ENCODE measurements around the gene IQSEC1. TPM values are rescaled to one million over a fixed set of nuclear protein-coding genes. Genes with fewer than 3 reads are reported as not detected.
A peak's percentile ranks its signal among the peaks of the same experiment; 100 is the strongest.

The IQSEC1 gene
- total RNA-seq, 1 donor from 2014 or later: 27.1 TPM

GRCh38 chr3:12993517-12994356 is 79.5 kb downstream of the IQSEC1 start:
- H3K27ac ChIP-seq (ENCODE audit: low read depth, low read length): peak overlapping the region; percentile 85
- peak overlapping the region; percentile 84 to 88 (median 88) for H3K9ac ChIP-seq (ENCODE audit: low read depth in 1 of 3, low read length in 3 of 3)
- peaks cover 26 to 45% (median 31%) of the 10 kb centered on the region in 3 donors for H3K4me1 ChIP-seq (ENCODE audit: control insufficient read depth in 3 of 3, insufficient read depth in 3 of 3, low read length in 3 of 3)
- no peaks in the 10 kb centered on the region for H3K9me3 ChIP-seq (ENCODE audit: control insufficient read depth in 3 of 3, low read length in 3 of 3)
- no peaks in the 10 kb centered on the region for H3K36me3 ChIP-seq (ENCODE audit: control insufficient read depth in 3 of 3, insufficient read depth in 3 of 3, low read length in 3 of 3)
- peak overlapping the region; percentile 81 to 95 (median 93) for H3K4me3 ChIP-seq (ENCODE audit: low read length in 3 of 3)
- no peaks in the 10 kb centered on the region for H3K27me3 ChIP-seq (ENCODE audit: control insufficient read depth in 3 of 3, insufficient read depth in 3 of 3, low read length in 3 of 3)

- H3K27ac ChIP-seq (ENCODE audit: low read depth, low read length): peak overlapping the region; percentile 68
- H3K4me1 ChIP-seq (ENCODE audit: control insufficient read depth in 3 of 3, insufficient read depth in 3 of 3, low read length in 3 of 3): peaks cover 30 to 48% (median 35%) of the 10 kb centered on the region in 3 donors
- peak overlapping the region; percentile 65 to 95 (median 76) for H3K4me3 ChIP-seq (ENCODE audit: low read length in 3 of 3)
- H3K9ac ChIP-seq (ENCODE audit: low read depth in 1 of 3, low read length in 3 of 3): peak overlapping the region; percentile 65 to 85 (median 67)
- no peaks in the 10 kb centered on the region for H3K27me3 ChIP-seq (ENCODE audit: control insufficient read depth in 3 of 3, insufficient read depth in 3 of 3, low read length in 3 of 3)
- H3K9me3 ChIP-seq (ENCODE audit: control insufficient read depth in 3 of 3, low read length in 3 of 3): no peaks in the 10 kb centered on the region
- no peaks in the 10 kb centered on the region for H3K36me3 ChIP-seq (ENCODE audit: control insufficient read depth in 3 of 3, insufficient read depth in 3 of 3, low read length in 3 of 3)
Measured at GRCh38 chr3:12992629-12993516, 80.4 kb downstream of the IQSEC1 start.

GRCh38 chr3:12991861-12992281 is 81.4 kb downstream of the IQSEC1 start:
- H3K36me3 ChIP-seq (ENCODE audit: control insufficient read depth in 3 of 3, insufficient read depth in 3 of 3, low read length in 3 of 3): no peaks in the 10 kb centered on the region
- H3K27ac ChIP-seq (ENCODE audit: low read depth, low read length): no peak overlapping the region
- peak overlapping the region in 1 of 3 donors; percentile 40 for H3K9ac ChIP-seq (ENCODE audit: low read depth in 1 of 3, low read length in 3 of 3)
- no peaks in the 10 kb centered on the region for H3K27me3 ChIP-seq (ENCODE audit: control insufficient read depth in 3 of 3, insufficient read depth in 3 of 3, low read length in 3 of 3)
- H3K4me1 ChIP-seq (ENCODE audit: control insufficient read depth in 3 of 3, insufficient read depth in 3 of 3, low read length in 3 of 3): peaks cover 35 to 53% (median 40%) of the 10 kb centered on the region in 3 donors
- no peaks in the 10 kb centered on the region for H3K9me3 ChIP-seq (ENCODE audit: control insufficient read depth in 3 of 3, low read length in 3 of 3)
- no peak overlapping the region for H3K4me3 ChIP-seq (ENCODE audit: low read length in 3 of 3)

- Histone ChIP-seq H3K27ac (ENCODE audit: low read depth, low read length) (no peak overlapping the region), H3K4me1 (ENCODE audit: control insufficient read depth in 3 of 3, insufficient read depth in 3 of 3, low read length in 3 of 3) (peaks cover 35 to 57% (median 44%) of the 10 kb centered on the region in 3 donors), H3K27me3 (ENCODE audit: control insufficient read depth in 3 of 3, insufficient read depth in 3 of 3, low read length in 3 of 3) (no peaks in the 10 kb centered on the region), H3K9ac (ENCODE audit: low read depth in 1 of 3, low read length in 3 of 3) (no peak overlapping the region), H3K9me3 (ENCODE audit: control insufficient read depth in 3 of 3, low read length in 3 of 3) (no peaks in the 10 kb centered on the region), H3K36me3 (ENCODE audit: control insufficient read depth in 3 of 3, insufficient read depth in 3 of 3, low read length in 3 of 3) (no peaks in the 10 kb centered on the region), H3K4me3 (ENCODE audit: low read length in 3 of 3) (no peak overlapping the region)
Measured at GRCh38 chr3:12991481-12991837, 81.8 kb downstream of the IQSEC1 start.

GRCh38 chr3:12990781-12991480 is 82.3 kb downstream of the IQSEC1 start:
- Histone ChIP-seq H3K9me3 (ENCODE audit: control insufficient read depth in 3 of 3, low read length in 3 of 3) (no peaks in the 10 kb centered on the region), H3K9ac (ENCODE audit: low read depth in 1 of 3, low read length in 3 of 3) (no peak overlapping the region), H3K27ac (ENCODE audit: low read depth, low read length) (no peak overlapping the region), H3K27me3 (ENCODE audit: control insufficient read depth in 3 of 3, insufficient read depth in 3 of 3, low read length in 3 of 3) (no peaks in the 10 kb centered on the region), H3K4me1 (ENCODE audit: control insufficient read depth in 3 of 3, insufficient read depth in 3 of 3, low read length in 3 of 3) (peaks cover 35 to 62% (median 44%) of the 10 kb centered on the region in 3 donors), H3K4me3 (ENCODE audit: low read length in 3 of 3) (no peak overlapping the region), H3K36me3 (ENCODE audit: control insufficient read depth in 3 of 3, insufficient read depth in 3 of 3, low read length in 3 of 3) (no peaks in the 10 kb centered on the region)

- H3K27ac ChIP-seq (ENCODE audit: low read depth, low read length): no peak overlapping the region
- no peaks in the 10 kb centered on the region for H3K36me3 ChIP-seq (ENCODE audit: control insufficient read depth in 3 of 3, insufficient read depth in 3 of 3, low read length in 3 of 3)
- peaks cover 35 to 64% (median 47%) of the 10 kb centered on the region in 3 donors for H3K4me1 ChIP-seq (ENCODE audit: control insufficient read depth in 3 of 3, insufficient read depth in 3 of 3, low read length in 3 of 3)
- no peak overlapping the region for H3K4me3 ChIP-seq (ENCODE audit: low read length in 3 of 3)
- no peaks in the 10 kb centered on the region for H3K9me3 ChIP-seq (ENCODE audit: control insufficient read depth in 3 of 3, low read length in 3 of 3)
- H3K27me3 ChIP-seq (ENCODE audit: control insufficient read depth in 3 of 3, insufficient read depth in 3 of 3, low read length in 3 of 3): no peaks in the 10 kb centered on the region
- H3K9ac ChIP-seq (ENCODE audit: low read depth in 1 of 3, low read length in 3 of 3): no peak overlapping the region
Measured at GRCh38 chr3:12990306-12990705, 82.9 kb downstream of the IQSEC1 start.

- no peaks in the 10 kb centered on the region for H3K9me3 ChIP-seq (ENCODE audit: control insufficient read depth in 3 of 3, low read length in 3 of 3)
- peaks cover 42 to 69% (median 51%) of the 10 kb centered on the region in 3 donors for H3K4me1 ChIP-seq (ENCODE audit: control insufficient read depth in 3 of 3, insufficient read depth in 3 of 3, low read length in 3 of 3)
- no peak overlapping the region for H3K27ac ChIP-seq (ENCODE audit: low read depth, low read length)
Measured at GRCh38 chr3:12988728-12989454, 84.3 kb downstream of the IQSEC1 start.

GRCh38 chr3:12987602-12988001 is 85.6 kb downstream of the IQSEC1 start:
- Histone ChIP-seq H3K4me3 (ENCODE audit: low read length in 3 of 3) (no peak overlapping the region), H3K9me3 (ENCODE audit: control insufficient read depth in 3 of 3, low read length in 3 of 3) (no peaks in the 10 kb centered on the region), H3K27me3 (ENCODE audit: control insufficient read depth in 3 of 3, insufficient read depth in 3 of 3, low read length in 3 of 3) (no peaks in the 10 kb centered on the region), H3K27ac (ENCODE audit: low read depth, low read length) (no peak overlapping the region), H3K4me1 (ENCODE audit: control insufficient read depth in 3 of 3, insufficient read depth in 3 of 3, low read length in 3 of 3) (peaks cover 43 to 72% (median 55%) of the 10 kb centered on the region in 3 donors), H3K36me3 (ENCODE audit: control insufficient read depth in 3 of 3, insufficient read depth in 3 of 3, low read length in 3 of 3) (no peaks in the 10 kb centered on the region), H3K9ac (ENCODE audit: low read depth in 1 of 3, low read length in 3 of 3) (no peak overlapping the region)

More at GRCh38 chr3:12988728-12989454, 84.3 kb downstream of the IQSEC1 start:
- no peak overlapping the region for H3K4me3 ChIP-seq (ENCODE audit: low read length in 3 of 3)
- H3K36me3 ChIP-seq (ENCODE audit: control insufficient read depth in 3 of 3, insufficient read depth in 3 of 3, low read length in 3 of 3): no peaks in the 10 kb centered on the region
- H3K27me3 ChIP-seq (ENCODE audit: control insufficient read depth in 3 of 3, insufficient read depth in 3 of 3, low read length in 3 of 3): no peaks in the 10 kb centered on the region
- H3K9ac ChIP-seq (ENCODE audit: low read depth in 1 of 3, low read length in 3 of 3): no peak overlapping the region

GRCh38 chr3:12986986-12987385 is 86.2 kb downstream of the IQSEC1 start:
- Histone ChIP-seq H3K4me3 (ENCODE audit: low read length in 3 of 3) (no peak overlapping the region), H3K9me3 (ENCODE audit: control insufficient read depth in 3 of 3, low read length in 3 of 3) (no peaks in the 10 kb centered on the region), H3K36me3 (ENCODE audit: control insufficient read depth in 3 of 3, insufficient read depth in 3 of 3, low read length in 3 of 3) (no peaks in the 10 kb centered on the region), H3K27me3 (ENCODE audit: control insufficient read depth in 3 of 3, insufficient read depth in 3 of 3, low read length in 3 of 3) (no peaks in the 10 kb centered on the region), H3K9ac (ENCODE audit: low read depth in 1 of 3, low read length in 3 of 3) (peak overlapping the region in 2 of 3 donors; percentile 14 to 16), H3K4me1 (ENCODE audit: control insufficient read depth in 3 of 3, insufficient read depth in 3 of 3, low read length in 3 of 3) (peaks cover 36 to 69% (median 49%) of the 10 kb centered on the region in 3 donors), H3K27ac (ENCODE audit: low read depth, low read length) (no peak overlapping the region)
